Measurements from ENCODE around the gene UBAC2.

The UBAC2 gene

GRCh38 chr13:99215184-99215830, 14.7 kb downstream of the UBAC2 start:
- H3K4me3 ChIP-seq (ENCODE audit: low read length), result no peak overlapping the region; the same call in 1 of the 2 replicates
- TF ChIP-seq ZNF274 (IDR thresholded peaks at IDR 0.05; ENCODE audit: low read depth, low read length), result no peak

- H3K4me3 ChIP-seq (ENCODE audit: low read length), result no peak overlapping the region
- no peak for TF ChIP-seq ZNF274 (IDR thresholded peaks at IDR 0.05; ENCODE audit: low read depth, low read length)
Measured at GRCh38 chr13:99217461-99218110, 16.9 kb downstream of the UBAC2 start.

GRCh38 chr13:99218126-99218525, 17.5 kb downstream of the UBAC2 start:
- no peak for TF ChIP-seq ZNF274 (IDR thresholded peaks at IDR 0.05; ENCODE audit: low read depth, low read length)
- H3K4me3 ChIP-seq (ENCODE audit: low read length), result no peak overlapping the region

GRCh38 chr13:99218545-99218944, 17.9 kb downstream of the UBAC2 start:
- no peak overlapping the region for H3K4me3 ChIP-seq (ENCODE audit: low read length)

GRCh38 chr13:99218969-99219368, 18.3 kb downstream of the UBAC2 start:
- H3K4me3 ChIP-seq (ENCODE audit: low read length), result no peak overlapping the region
- TF ChIP-seq ZNF274 (IDR thresholded peaks at IDR 0.05; ENCODE audit: low read depth, low read length), result no peak

More at GRCh38 chr13:99218545-99218944, 17.9 kb downstream of the UBAC2 start:
- no peak for TF ChIP-seq ZNF274 (IDR thresholded peaks at IDR 0.05; ENCODE audit: low read depth, low read length)

- no peak overlapping the region for H3K4me3 ChIP-seq (ENCODE audit: low read length)
- TF ChIP-seq ZNF274 (IDR thresholded peaks at IDR 0.05; ENCODE audit: low read depth, low read length), result no peak
Measured at GRCh38 chr13:99220199-99220935, 19.7 kb downstream of the UBAC2 start.

GRCh38 chr13:99221567-99222239, 21.0 kb downstream of the UBAC2 start:
- H3K4me3 ChIP-seq (ENCODE audit: low read length), result no peak overlapping the region
- TF ChIP-seq ZNF274 (IDR thresholded peaks at IDR 0.05; ENCODE audit: low read depth, low read length), result no peak

- H3K4me3 ChIP-seq (ENCODE audit: low read length), result no peak overlapping the region
- no peak for TF ChIP-seq ZNF274 (IDR thresholded peaks at IDR 0.05; ENCODE audit: low read depth, low read length)
Measured at GRCh38 chr13:99223587-99223986, 22.9 kb downstream of the UBAC2 start.

GRCh38 chr13:99224021-99224420, 23.4 kb downstream of the UBAC2 start:
- H3K4me3 ChIP-seq (ENCODE audit: low read length), result no peak overlapping the region
- no peak for TF ChIP-seq ZNF274 (IDR thresholded peaks at IDR 0.05; ENCODE audit: low read depth, low read length)

GRCh38 chr13:99225078-99225477, 24.4 kb downstream of the UBAC2 start:
- H3K4me3 ChIP-seq (ENCODE audit: low read length), result no peak overlapping the region
- no peak for TF ChIP-seq ZNF274 (IDR thresholded peaks at IDR 0.05; ENCODE audit: low read depth, low read length)

- H3K4me3 ChIP-seq (ENCODE audit: low read length), result no peak overlapping the region
Measured at GRCh38 chr13:99226513-99226912, 25.9 kb downstream of the UBAC2 start.

GRCh38 chr13:99227331-99227900, 26.8 kb downstream of the UBAC2 start:
- H3K4me3 ChIP-seq (ENCODE audit: low read length), result no peak overlapping the region
- TF ChIP-seq ZNF274 (IDR thresholded peaks at IDR 0.05; ENCODE audit: low read depth, low read length), result no peak

More at GRCh38 chr13:99226513-99226912, 25.9 kb downstream of the UBAC2 start:
- no peak for TF ChIP-seq ZNF274 (IDR thresholded peaks at IDR 0.05; ENCODE audit: low read depth, low read length)

- peak overlapping the region; percentile 55; the same call in 1 of the 2 replicates for H3K4me3 ChIP-seq (ENCODE audit: low read length)
- TF ChIP-seq ZNF274 (IDR thresholded peaks at IDR 0.05; ENCODE audit: low read depth, low read length), result no peak
Measured at GRCh38 chr13:99227909-99228688, 27.4 kb downstream of the UBAC2 start.
